Measurements from ENCODE around the gene PRICKLE1.

The PRICKLE1 gene

DNA sequence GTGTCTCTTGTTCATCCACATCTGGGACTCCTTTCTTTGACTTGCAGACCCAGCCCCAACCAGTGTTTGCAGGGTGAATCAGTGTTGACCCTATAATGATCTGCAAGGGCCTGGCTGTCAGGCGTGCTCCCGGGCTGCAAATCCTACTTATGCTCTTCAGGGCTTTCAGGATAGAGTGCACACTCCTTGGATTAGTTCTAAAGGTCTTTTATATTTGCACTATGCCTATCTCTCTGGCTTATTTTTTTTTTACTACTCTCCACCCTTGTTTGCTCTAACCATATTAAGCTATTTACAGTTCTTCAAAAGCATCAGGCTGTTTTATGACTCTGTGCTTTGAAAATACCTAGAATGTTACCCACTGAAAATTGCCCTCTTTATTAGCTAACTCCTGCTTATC is 4.3 kb upstream of the PRICKLE1 start:
- TF ChIP-seq SIN3A (IDR thresholded peaks at IDR 0.05; ENCODE audit: borderline replicate concordance, insufficient read depth, low read length) (no peak), TAF1 (IDR thresholded peaks at IDR 0.05; ENCODE audit: borderline replicate concordance, insufficient read depth, low read length) (no peak), POLR2AphosphoS5 (IDR thresholded peaks at IDR 0.05; ENCODE audit: low read depth, low read length) (no peak), FOXP2 (optimal IDR thresholded peaks at IDR 0.05; ENCODE audit: borderline replicate concordance, extremely low read depth, extremely low read length, insufficient read depth) (no peak)
- TF ChIP-seq, protein P1, sequence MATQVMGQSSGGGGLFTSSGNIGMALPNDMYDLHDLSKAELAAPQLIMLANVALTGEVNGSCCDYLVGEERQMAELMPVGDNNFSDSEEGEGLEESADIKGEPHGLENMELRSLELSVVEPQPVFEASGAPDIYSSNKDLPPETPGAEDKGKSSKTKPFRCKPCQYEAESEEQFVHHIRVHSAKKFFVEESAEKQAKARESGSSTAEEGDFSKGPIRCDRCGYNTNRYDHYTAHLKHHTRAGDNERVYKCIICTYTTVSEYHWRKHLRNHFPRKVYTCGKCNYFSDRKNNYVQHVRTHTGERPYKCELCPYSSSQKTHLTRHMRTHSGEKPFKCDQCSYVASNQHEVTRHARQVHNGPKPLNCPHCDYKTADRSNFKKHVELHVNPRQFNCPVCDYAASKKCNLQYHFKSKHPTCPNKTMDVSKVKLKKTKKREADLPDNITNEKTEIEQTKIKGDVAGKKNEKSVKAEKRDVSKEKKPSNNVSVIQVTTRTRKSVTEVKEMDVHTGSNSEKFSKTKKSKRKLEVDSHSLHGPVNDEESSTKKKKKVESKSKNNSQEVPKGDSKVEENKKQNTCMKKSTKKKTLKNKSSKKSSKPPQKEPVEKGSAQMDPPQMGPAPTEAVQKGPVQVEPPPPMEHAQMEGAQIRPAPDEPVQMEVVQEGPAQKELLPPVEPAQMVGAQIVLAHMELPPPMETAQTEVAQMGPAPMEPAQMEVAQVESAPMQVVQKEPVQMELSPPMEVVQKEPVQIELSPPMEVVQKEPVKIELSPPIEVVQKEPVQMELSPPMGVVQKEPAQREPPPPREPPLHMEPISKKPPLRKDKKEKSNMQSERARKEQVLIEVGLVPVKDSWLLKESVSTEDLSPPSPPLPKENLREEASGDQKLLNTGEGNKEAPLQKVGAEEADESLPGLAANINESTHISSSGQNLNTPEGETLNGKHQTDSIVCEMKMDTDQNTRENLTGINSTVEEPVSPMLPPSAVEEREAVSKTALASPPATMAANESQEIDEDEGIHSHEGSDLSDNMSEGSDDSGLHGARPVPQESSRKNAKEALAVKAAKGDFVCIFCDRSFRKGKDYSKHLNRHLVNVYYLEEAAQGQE (IDR thresholded peaks at IDR 0.05; ENCODE audit: insufficient read depth in 1 of 2, low read depth in 2 of 2, low read length in 2 of 2) = no peak

DNA sequence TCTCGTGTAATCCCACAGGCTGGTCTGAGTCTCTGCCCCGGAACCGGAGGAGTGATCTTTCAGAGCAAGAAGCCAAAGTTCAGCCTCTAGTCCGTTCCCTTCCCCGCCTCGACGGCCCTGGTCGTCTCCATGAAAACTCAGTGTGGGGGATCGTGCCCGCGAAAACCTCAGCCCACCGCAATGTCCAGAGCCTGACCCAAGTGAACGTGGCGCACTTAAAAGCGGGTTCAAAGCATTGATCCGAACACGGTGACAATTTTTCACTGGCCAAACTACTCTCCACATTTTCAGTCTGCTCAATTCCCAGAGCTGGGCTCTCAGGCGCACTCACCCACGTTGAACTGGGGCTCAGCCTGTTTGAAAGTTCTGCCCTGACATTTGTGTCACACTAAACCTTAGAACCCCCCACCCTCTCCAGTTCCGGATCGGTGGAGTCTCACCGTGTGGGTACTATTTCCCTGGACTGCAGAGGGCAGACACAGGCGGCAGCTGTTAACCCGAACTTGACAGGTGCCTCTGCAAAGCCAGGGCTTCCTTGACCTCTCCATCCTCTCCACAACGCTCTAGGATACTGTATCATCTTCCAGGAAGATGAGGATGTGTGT is 886 bp upstream of the PRICKLE1 start:
- TF ChIP-seq FOXP2 (optimal IDR thresholded peaks at IDR 0.05; ENCODE audit: borderline replicate concordance, extremely low read depth, extremely low read length, insufficient read depth) (no peak), TAF1 (IDR thresholded peaks at IDR 0.05; ENCODE audit: borderline replicate concordance, insufficient read depth, low read length) (no peak), POLR2AphosphoS5 (IDR thresholded peaks at IDR 0.05; ENCODE audit: low read depth, low read length) (no peak), SIN3A (IDR thresholded peaks at IDR 0.05; ENCODE audit: borderline replicate concordance, insufficient read depth, low read length) (no peak)
- TF ChIP-seq, protein P1 (IDR thresholded peaks at IDR 0.05; ENCODE audit: insufficient read depth in 1 of 2, low read depth in 2 of 2, low read length in 2 of 2) = no peak

DNA sequence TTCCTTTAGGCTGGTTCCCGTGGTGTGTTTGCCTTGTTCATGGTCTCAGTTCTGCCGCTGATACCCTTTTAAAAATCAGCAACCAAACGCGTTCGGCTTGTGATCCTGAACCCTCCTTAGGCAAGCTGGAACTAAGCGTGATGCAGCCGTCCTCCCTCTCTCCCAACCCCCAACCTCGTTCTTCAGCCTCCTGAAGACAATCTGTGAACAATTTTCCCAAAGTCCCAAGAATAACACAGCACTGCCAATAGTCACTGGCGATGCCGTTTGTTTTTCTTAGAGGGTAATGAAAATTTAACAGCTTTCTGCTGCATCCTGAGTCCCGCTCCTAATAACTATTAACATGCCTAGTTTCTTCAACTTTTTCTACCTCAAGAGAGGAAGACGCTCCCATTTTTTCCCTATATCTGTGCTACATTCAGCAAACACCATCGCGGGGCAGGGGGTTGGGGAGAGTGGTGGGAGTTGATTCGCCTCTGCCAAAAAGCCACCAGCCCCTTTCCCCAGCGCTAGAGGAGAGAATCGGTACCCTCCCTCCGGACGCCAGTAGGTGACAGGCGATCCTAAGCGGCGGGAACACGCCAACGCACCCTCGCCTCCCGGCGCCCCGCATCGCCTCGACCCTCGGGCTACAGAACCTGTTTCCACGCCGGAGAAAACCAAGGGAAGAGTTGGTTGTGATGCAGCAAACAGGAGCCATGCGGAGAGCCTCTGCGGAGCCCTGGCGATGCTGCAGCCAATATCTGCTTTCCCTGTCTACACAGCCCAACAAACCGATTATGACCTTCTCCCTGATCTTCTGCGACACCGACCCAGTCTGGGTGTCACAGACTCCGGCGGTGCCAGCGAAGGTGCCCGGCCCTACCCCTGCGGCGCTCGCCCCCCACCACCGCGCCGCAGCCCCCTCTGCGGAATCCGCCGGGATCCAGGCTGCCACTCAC is 752 bp downstream of the PRICKLE1 start:
- no peak for TF ChIP-seq SIN3A (IDR thresholded peaks at IDR 0.05; ENCODE audit: borderline replicate concordance, insufficient read depth, low read length)
- no peak for TF ChIP-seq TAF1 (IDR thresholded peaks at IDR 0.05; ENCODE audit: borderline replicate concordance, insufficient read depth, low read length)
- TF ChIP-seq FOXP2 (optimal IDR thresholded peaks at IDR 0.05; ENCODE audit: borderline replicate concordance, extremely low read depth, extremely low read length, insufficient read depth) = no peak
- TF ChIP-seq, protein P1 (IDR thresholded peaks at IDR 0.05; ENCODE audit: insufficient read depth in 1 of 2, low read depth in 2 of 2, low read length in 2 of 2) = no peak
- TF ChIP-seq POLR2AphosphoS5 (IDR thresholded peaks at IDR 0.05; ENCODE audit: low read depth, low read length) = no peak

DNA sequence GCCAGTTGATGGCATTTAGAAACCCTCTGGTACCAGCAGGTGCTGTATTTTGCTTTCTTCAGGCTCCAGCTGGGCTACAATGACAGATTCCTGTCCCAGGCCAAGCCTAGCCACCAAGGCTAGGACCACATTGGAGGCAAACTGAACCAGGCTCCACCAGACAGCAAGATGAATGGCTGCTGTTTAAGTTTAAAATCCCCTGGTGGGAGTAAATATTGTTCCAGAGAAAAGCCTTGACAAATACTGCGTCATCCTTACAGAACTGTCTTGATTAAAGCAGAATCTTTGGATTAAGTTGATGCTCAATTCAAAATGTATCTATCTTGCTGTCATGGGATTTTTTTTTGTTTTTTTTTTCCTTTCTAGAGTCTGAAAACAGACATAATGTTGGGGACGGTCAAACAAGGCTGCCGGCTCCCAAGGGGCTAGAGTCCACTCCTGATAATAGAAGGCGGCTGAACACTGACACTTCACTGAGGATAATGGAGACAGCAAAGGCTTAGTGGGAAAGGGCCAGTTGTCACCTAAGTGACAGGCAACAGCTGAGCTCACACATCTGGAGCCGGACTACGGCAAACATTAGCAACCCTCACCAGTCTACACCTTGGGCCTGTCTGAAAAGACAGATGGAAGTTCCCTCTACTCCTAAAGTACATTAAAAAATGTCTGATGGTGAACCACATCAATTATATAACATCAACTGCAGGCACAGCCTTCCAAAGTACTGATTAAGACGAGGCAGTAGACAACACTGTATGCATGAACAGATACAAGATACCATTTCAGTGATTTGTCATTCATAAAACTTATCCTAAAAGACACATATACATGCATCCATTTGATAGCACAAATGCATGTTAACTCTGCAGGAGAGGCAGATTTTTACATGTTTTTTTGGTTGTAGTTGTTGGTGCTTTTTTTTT is 1.7 kb downstream of the PRICKLE1 start:
- TF ChIP-seq FOXP2 (optimal IDR thresholded peaks at IDR 0.05; ENCODE audit: borderline replicate concordance, extremely low read depth, extremely low read length, insufficient read depth) = no peak
- TF ChIP-seq, protein P1 (IDR thresholded peaks at IDR 0.05; ENCODE audit: insufficient read depth in 1 of 2, low read depth in 2 of 2, low read length in 2 of 2) = no peak
- no peak for TF ChIP-seq SIN3A (IDR thresholded peaks at IDR 0.05; ENCODE audit: borderline replicate concordance, insufficient read depth, low read length)
- no peak for TF ChIP-seq POLR2AphosphoS5 (IDR thresholded peaks at IDR 0.05; ENCODE audit: low read depth, low read length)
- TF ChIP-seq TAF1 (IDR thresholded peaks at IDR 0.05; ENCODE audit: borderline replicate concordance, insufficient read depth, low read length) = no peak
